ENCODE measurements around the gene DIP2C. TPM values are rescaled to one million over a fixed set of nuclear protein-coding genes. Genes with fewer than 3 reads are reported as not detected.

The DIP2C gene
- total RNA-seq, 1 donor from 2014 or later = 10.1 TPM

- Mint-ChIP-seq H3K9me3 (no peaks in the 10 kb centered on the region), H3K36me3 (peaks cover 41% of the 10 kb centered on the region)
Measured at GRCh38 chr10:285216-285615, 404.3 kb downstream of the DIP2C start.

GRCh38 chr10:283916-284356 lies 405.5 kb downstream of the DIP2C start:
- Histone ChIP-seq H3K27ac (no peak overlapping the region), H4K20me1 (ENCODE audit: low read depth) (no peaks in the 10 kb centered on the region), H3K27me3 (no peaks in the 10 kb centered on the region), H3K4me2 (no peak overlapping the region), H3K9ac (no peak overlapping the region), H3K79me2 (ENCODE audit: low read depth) (no peaks in the 10 kb centered on the region), H3K4me1 (no peaks in the 10 kb centered on the region), H3K36me3 (no peaks in the 10 kb centered on the region), H2AFZ (replicated peaks) (no peak overlapping the region), H3K9me3 (ENCODE audit: low read depth) (no peaks in the 10 kb centered on the region), H3K4me3 (no peak overlapping the region), H3F3A (ENCODE audit: low read depth) (no peaks in the 10 kb centered on the region)
- H3K27ac Mint-ChIP-seq = no peak overlapping the region
- H3K27me3 Mint-ChIP-seq (ENCODE audit: insufficient read depth, low read depth) = peaks cover 6% of the 10 kb centered on the region
- DNase-seq (ENCODE audit: low spot score) = no peak
- peaks cover 42% of the 10 kb centered on the region for H3K36me3 Mint-ChIP-seq
- H3K4me3 Mint-ChIP-seq = no peak overlapping the region
- no peaks in the 10 kb centered on the region for H3K9me3 Mint-ChIP-seq
- TF ChIP-seq CTCF (IDR thresholded peaks at IDR 0.05) = no peak
- no peak for TF ChIP-seq EZH2 (IDR thresholded peaks at IDR 0.05)
- TF ChIP-seq EZH2phosphoT487 (IDR thresholded peaks at IDR 0.05) = no peak
- no peaks in the 10 kb centered on the region for H3K4me1 Mint-ChIP-seq

More at GRCh38 chr10:285216-285615, 404.3 kb downstream of the DIP2C start:
- H3K79me2 ChIP-seq (ENCODE audit: low read depth) = no peaks in the 10 kb centered on the region
- Mint-ChIP-seq H3K27ac (no peak overlapping the region), H3K27me3 (ENCODE audit: insufficient read depth, low read depth) (peaks cover 2% of the 10 kb centered on the region), H3K4me3 (no peak overlapping the region), H3K4me1 (no peaks in the 10 kb centered on the region)
- H3K9ac ChIP-seq = no peak overlapping the region
- H3K27me3 ChIP-seq = no peaks in the 10 kb centered on the region
- no peak overlapping the region for H3K4me2 ChIP-seq
- DNase-seq (ENCODE audit: low spot score) = no peak
- no peaks in the 10 kb centered on the region for H3F3A ChIP-seq (ENCODE audit: low read depth)
- H3K36me3 ChIP-seq = no peaks in the 10 kb centered on the region
- TF ChIP-seq EZH2 (IDR thresholded peaks at IDR 0.05) (no peak), EZH2phosphoT487 (IDR thresholded peaks at IDR 0.05) (no peak), CTCF (IDR thresholded peaks at IDR 0.05) (no peak)
- H3K4me3 ChIP-seq = no peak overlapping the region
- no peaks in the 10 kb centered on the region for H4K20me1 ChIP-seq (ENCODE audit: low read depth)
- H3K9me3 ChIP-seq (ENCODE audit: low read depth) = no peaks in the 10 kb centered on the region
- H2AFZ ChIP-seq (replicated peaks) = no peak overlapping the region
- H3K4me1 ChIP-seq = no peaks in the 10 kb centered on the region
- no peak overlapping the region for H3K27ac ChIP-seq

- no peaks in the 10 kb centered on the region for H3K4me1 ChIP-seq
- H3K4me2 ChIP-seq = no peak overlapping the region
- no peaks in the 10 kb centered on the region for H3K36me3 ChIP-seq
- no peak overlapping the region for H3K4me3 Mint-ChIP-seq
- H3K27me3 Mint-ChIP-seq (ENCODE audit: insufficient read depth, low read depth) = peaks cover 6% of the 10 kb centered on the region
- no peak overlapping the region for H3K4me3 ChIP-seq
- no peaks in the 10 kb centered on the region for H3F3A ChIP-seq (ENCODE audit: low read depth)
- H2AFZ ChIP-seq (replicated peaks) = no peak overlapping the region
- TF ChIP-seq EZH2phosphoT487 (IDR thresholded peaks at IDR 0.05) = no peak
- TF ChIP-seq CTCF (IDR thresholded peaks at IDR 0.05) = no peak
- TF ChIP-seq EZH2 (IDR thresholded peaks at IDR 0.05) = no peak
- no peak overlapping the region for H3K9ac ChIP-seq
- H3K36me3 Mint-ChIP-seq = peaks cover 42% of the 10 kb centered on the region
- no peak overlapping the region for H3K27ac ChIP-seq
- no peak for DNase-seq (ENCODE audit: low spot score)
- H3K79me2 ChIP-seq (ENCODE audit: low read depth) = no peaks in the 10 kb centered on the region
- no peaks in the 10 kb centered on the region for H4K20me1 ChIP-seq (ENCODE audit: low read depth)
- no peak overlapping the region for H3K27ac Mint-ChIP-seq
- no peaks in the 10 kb centered on the region for H3K9me3 ChIP-seq (ENCODE audit: low read depth)
- H3K9me3 Mint-ChIP-seq = no peaks in the 10 kb centered on the region
- no peaks in the 10 kb centered on the region for H3K4me1 Mint-ChIP-seq
- no peaks in the 10 kb centered on the region for H3K27me3 ChIP-seq
Measured at GRCh38 chr10:283140-283479, 406.4 kb downstream of the DIP2C start.

All from neural progenitor cell (in vitro differentiated cells).